Activated CD8-positive, alpha-beta memory T cell treated with anti-CD3 and anti-CD28 coated beads, Interleukin-2, amount 50 U/mL, for 1 hour (primary cell): ENCODE results near the gene GLCCI1.
A peak's percentile ranks its signal among the peaks of the same experiment; 100 is the strongest.
"Not testable (repeated sequence)": the region's sequence is repeated elsewhere in the genome, so short reads cannot be mapped to it uniquely, and the experiment has no call there.

Source experiments
- DNase-seq: peaks from one replicate; pipeline ENCODE4 v3.0.0-alpha.2; 2020; ENCODE audit errors: extremely low read depth

Gene GLCCI1

GRCh38 chr7:8094164-8095140 is 125.9 kb downstream of the GLCCI1 start:
- DNase-seq, result no peak

- DNase-seq, result not testable (repeated sequence)
Observed at GRCh38 chr7:8101292-8101691, 132.7 kb downstream of the GLCCI1 start.

- no peak for DNase-seq
Observed at GRCh38 chr7:8103282-8103681, 134.7 kb downstream of the GLCCI1 start.

DNA sequence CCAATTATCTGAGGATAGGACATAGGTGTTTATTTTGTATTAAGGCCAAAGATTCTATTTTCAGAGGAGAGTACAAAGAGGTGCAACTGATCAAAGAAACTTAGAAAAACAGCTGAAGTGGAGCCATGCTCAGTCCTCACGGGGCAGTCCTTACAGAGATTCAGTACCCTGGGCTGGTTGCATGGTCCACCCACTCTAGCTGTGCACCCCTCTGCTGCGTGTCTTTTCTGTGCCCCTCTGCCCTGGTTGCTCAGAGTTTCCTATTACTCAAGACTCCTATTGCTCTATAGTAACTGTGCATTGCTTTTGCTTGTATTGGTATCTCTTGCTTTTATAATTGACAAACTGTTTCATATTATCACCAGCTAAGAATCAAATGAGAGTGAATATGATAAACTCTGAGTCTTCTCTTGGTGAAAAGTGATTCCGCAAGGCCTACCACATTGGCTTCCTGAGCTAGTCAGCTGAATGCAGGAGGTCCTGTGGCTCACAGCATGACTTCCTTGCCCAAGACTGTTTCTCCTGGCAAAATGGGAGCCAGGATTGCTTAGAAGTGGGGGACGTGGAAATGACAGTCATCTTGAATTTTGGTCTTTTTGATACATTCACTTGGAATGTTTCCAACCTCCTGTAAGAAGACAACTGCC is 137.0 kb downstream of the GLCCI1 start:
- no peak for DNase-seq

- DNase-seq, result no peak
Observed at GRCh38 chr7:8109196-8110022, 140.8 kb downstream of the GLCCI1 start.

DNA sequence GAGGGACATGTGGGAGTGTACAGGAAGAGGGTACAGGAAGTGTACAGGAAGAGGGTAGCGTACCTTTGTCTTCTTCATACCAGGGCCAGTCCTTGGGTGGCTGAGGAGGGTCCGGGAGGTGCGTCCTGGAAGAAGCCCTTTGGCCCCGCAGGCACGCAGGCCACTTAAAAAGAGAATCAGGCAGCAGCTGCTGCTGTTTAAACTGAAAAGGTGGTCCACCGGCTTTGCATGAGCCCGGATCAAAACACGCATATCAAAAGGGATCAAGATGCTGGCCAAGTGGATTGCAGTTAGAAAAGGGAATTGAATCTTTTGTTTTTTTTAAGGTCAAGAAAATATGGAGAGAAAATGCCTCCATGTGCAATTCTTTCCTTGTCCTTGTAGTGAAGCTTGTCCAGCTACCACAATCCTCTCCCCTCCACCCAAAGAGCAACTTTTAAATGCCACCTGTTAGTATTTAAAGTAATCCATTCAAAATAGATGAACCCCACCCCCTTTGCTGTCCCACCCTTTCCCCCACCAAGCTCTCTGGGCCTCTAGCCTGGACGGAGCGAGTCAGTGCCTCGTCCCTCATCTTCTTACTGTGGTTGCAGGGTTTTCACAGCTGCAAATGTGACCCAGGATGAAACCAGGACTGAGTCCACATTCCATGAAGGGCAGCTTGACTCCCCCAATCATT is 142.8 kb downstream of the GLCCI1 start:
- DNase-seq, result no peak

DNA sequence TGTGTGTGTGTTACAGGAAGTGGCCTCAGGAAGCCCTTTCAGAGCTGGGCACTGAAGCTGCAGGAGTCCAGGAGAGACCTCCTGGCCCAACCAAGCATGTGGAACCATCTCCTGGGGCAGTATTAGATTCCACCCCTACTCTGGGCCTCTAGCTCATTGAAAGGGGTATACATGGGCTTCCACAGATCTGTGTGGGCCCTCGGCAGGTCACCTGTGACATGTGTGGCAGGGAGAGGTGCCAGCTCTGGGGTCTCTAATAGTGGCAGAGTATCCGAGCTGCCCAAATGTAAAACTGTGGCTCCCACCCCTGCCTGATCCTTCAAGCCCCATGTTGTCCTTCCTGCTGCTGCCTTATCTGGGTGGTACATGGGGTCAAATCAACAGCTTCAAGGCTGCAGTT is 144.1 kb downstream of the GLCCI1 start:
- DNase-seq, result no peak

DNA sequence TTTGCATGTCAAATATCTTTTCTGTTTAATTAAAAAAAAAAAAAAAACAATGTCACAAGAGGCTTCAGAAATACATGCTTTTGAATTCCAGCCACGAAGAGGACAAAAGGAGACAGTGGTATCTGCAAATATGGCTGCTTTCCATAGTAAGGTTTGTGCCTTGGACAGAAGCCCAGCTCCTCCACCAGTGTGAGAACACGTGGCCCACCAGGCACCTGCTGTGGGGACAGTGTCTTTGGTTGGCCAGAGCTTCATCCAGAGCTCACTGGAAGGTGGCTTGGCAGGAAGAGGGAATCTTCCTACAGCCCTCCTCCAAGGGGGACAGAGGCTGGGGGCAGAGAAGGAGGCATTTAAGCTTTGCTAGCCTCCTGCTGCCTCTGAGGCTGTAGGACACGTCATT is 144.6 kb downstream of the GLCCI1 start:
- DNase-seq, result no peak

GRCh38 chr7:8114175-8114574 is 145.6 kb downstream of the GLCCI1 start:
- no peak for DNase-seq

GRCh38 chr7:8115547-8116402 is 147.2 kb downstream of the GLCCI1 start:
- no peak for DNase-seq

- DNase-seq, result no peak
Observed at GRCh38 chr7:8117195-8117594, 148.6 kb downstream of the GLCCI1 start.

- DNase-seq, result no peak
Observed at GRCh38 chr7:8119262-8119661, 150.7 kb downstream of the GLCCI1 start.

DNA sequence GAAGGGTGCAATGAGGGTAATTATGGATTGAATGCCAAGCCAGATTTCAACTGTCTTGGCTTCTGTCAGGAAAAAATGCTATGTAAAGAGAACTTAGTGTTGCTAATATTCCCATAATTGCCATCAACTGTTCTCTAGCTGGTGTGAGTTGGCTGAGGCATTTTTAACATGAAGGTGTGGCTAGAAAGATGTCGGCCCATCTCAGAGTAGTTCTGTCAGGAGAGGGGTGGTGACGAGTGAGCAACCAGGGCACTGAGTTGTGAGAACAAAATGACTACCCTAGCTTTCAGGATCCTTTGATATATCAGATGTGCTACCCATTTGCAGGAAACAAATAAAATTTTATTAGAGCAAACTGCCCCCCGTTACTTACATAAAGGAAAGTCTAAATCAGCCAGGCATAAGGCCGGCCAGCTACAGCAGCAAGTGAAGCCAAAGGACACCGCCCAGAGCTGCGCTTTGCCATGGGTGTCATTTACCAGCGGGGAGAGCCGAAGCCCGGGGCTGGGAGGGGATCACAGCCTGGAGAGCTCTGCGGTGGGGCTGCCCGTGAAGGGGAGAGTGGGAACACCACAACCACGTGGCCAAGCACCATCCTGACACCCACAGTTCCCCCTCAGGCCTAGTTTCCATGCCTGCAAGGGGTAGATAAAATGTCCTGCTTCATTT is 151.9 kb downstream of the GLCCI1 start:
- DNase-seq, result no peak

DNA sequence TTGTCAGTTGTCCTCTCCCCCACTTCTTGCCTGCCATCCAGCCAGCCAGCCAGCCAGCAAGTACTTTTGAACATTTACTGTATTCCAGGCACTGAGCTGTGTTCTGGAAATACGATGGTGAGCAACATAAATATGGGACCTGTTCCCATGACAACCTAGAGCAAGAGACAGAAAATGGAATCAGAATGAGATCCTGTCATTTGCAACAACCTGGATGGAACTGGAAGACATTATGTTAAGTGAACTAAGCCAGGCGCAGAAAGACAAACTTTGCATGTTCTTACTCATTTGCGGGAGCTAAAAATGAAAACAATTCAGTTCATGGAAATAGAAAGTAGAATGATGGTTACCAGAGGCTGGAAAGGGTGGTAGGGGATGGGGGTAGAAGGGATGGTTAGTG is 152.6 kb downstream of the GLCCI1 start:
- DNase-seq, result no peak

GRCh38 chr7:8125680-8126444 is 157.3 kb downstream of the GLCCI1 start:
- DNase-seq, result peak; percentile 65

GRCh38 chr7:8126601-8127167 is 158.1 kb downstream of the GLCCI1 start:
- DNase-seq, result no peak

GRCh38 chr7:8128449-8129317 is 160.1 kb downstream of the GLCCI1 start:
- DNase-seq, result no peak

DNA sequence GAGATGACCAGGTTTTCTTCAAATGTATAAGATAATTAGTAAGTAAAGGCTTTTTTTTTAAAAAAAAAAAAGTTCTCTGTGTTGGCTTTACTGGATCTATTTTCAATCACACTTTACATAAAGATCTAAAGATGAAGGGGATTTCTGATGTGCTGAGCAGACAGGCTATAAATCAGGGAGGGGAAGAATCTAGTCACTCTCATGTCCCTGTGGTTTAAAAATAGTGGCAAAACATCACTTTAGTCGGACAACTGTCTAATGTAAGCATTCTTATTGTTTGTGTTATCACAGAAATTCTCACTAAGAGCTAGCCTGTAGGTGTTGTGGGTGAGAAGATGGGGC is 160.7 kb downstream of the GLCCI1 start:
- no peak for DNase-seq
